C4-2B (cell line): ENCODE data around the gene DHRS2.

Source experiments
- ZFX ChIP-seq: fragments of 450-650 bp; IDR thresholded peaks from 2 replicates; pipeline ENCODE4 v1.6.1; 2017
- TF ChIP-seq, protein P1 (sequence below): fragments of 450-650 bp; conservative IDR thresholded peaks from 2 replicates; pipeline ENCODE4 v1.5.1; 2017; ENCODE audit warnings: mild to moderate bottlenecking

DNA sequence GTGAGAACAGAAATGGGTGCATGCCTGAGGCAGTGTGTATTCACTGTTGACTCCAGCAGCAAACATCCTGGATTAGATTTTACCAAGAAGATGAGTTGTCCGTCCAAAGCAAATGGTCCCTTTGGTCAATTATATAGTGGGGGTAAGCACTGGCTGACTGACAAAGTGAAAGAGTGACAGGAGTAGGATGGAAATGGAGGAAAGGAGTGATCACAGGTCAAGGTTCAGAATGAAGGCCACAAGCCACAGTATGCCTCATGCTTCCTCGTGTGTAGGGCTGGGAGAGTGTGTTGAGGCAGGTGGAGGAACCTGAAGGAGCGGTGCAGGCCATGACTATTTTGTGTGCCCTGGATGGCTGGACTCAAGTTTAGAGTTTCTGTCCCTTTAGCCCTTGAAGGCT, 14.3 kb downstream of the DHRS2 start:
- TF ChIP-seq, protein P1, sequence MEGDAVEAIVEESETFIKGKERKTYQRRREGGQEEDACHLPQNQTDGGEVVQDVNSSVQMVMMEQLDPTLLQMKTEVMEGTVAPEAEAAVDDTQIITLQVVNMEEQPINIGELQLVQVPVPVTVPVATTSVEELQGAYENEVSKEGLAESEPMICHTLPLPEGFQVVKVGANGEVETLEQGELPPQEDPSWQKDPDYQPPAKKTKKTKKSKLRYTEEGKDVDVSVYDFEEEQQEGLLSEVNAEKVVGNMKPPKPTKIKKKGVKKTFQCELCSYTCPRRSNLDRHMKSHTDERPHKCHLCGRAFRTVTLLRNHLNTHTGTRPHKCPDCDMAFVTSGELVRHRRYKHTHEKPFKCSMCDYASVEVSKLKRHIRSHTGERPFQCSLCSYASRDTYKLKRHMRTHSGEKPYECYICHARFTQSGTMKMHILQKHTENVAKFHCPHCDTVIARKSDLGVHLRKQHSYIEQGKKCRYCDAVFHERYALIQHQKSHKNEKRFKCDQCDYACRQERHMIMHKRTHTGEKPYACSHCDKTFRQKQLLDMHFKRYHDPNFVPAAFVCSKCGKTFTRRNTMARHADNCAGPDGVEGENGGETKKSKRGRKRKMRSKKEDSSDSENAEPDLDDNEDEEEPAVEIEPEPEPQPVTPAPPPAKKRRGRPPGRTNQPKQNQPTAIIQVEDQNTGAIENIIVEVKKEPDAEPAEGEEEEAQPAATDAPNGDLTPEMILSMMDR = no peak
- TF ChIP-seq ZFX = no peak
